Activated gamma-delta T cell treated with anti-CD3 and anti-CD28 coated beads, Interleukin-2, amount 50 U/mL, for 16 hours (primary cell): ENCODE data around the gene NREP.

Experiments
- DNase-seq: peaks from one replicate; pipeline ENCODE4 v3.0.0-alpha.2; 2020; ENCODE audit warnings: low read depth

The NREP gene

GRCh38 chr5:111756581-111757354, at the start of gene NREP:
NREP (minus strand) TSS chr5:111757194; CDS start chr5:111755772, 1,422 bp downstream.
- no peak for DNase-seq

- DNase-seq, result no peak
These were observed 49.8 kb upstream of the NREP start for GRCh38 chr5:111806753-111807152.

- DNase-seq, result no peak
These were observed 49.2 kb upstream of the NREP start for GRCh38 chr5:111806156-111806555.

- DNase-seq, result no peak
These were observed 48.1 kb upstream of the NREP start for GRCh38 chr5:111805071-111805470.

- DNase-seq, result no peak
These were observed 43.4 kb upstream of the NREP start for GRCh38 chr5:111800351-111800750.

- no peak for DNase-seq
These were observed 38.1 kb upstream of the NREP start for GRCh38 chr5:111795142-111795541.

GRCh38 chr5:111792471-111793058, 35.6 kb upstream of the NREP start:
- DNase-seq, result no peak

GRCh38 chr5:111790295-111790694, 33.3 kb upstream of the NREP start:
- DNase-seq, result no peak

- no peak for DNase-seq
These were observed 30.0 kb upstream of the NREP start for GRCh38 chr5:111787006-111787405.

GRCh38 chr5:111784491-111785181, 27.6 kb upstream of the NREP start:
- no peak for DNase-seq

GRCh38 chr5:111783537-111783936, 26.5 kb upstream of the NREP start:
- no peak for DNase-seq

- no peak for DNase-seq
These were observed 25.2 kb upstream of the NREP start for GRCh38 chr5:111782216-111782615.

- no peak for DNase-seq
These were observed 24.2 kb upstream of the NREP start for GRCh38 chr5:111781200-111781599.

- DNase-seq, result no peak
These were observed 22.9 kb upstream of the NREP start for GRCh38 chr5:111779922-111780292.

- DNase-seq, result no peak
These were observed 22.4 kb upstream of the NREP start for GRCh38 chr5:111779260-111779921.

GRCh38 chr5:111776913-111777781, 20.2 kb upstream of the NREP start:
- no peak for DNase-seq

GRCh38 chr5:111775224-111775623, 18.2 kb upstream of the NREP start:
- no peak for DNase-seq

GRCh38 chr5:111774525-111774924, 17.5 kb upstream of the NREP start:
- no peak for DNase-seq

GRCh38 chr5:111772456-111773122, 15.6 kb upstream of the NREP start:
- DNase-seq, result no peak

- DNase-seq, result no peak
These were observed 12.5 kb upstream of the NREP start for GRCh38 chr5:111769541-111769940.
